ENCODE data around the gene ACAD11. TPM values are rescaled to one million over a fixed set of nuclear protein-coding genes. Genes with fewer than 3 reads are reported as not detected.

Gene ACAD11
- total RNA-seq, 1 experiment from 2014 or later = 12.6 TPM

GRCh38 chr3:132654721-132655120, 4.9 kb downstream of the ACAD11 start (continued):
- TF ChIP-seq POLR2AphosphoS5 (IDR thresholded peaks at IDR 0.05; ENCODE audit: low read depth, low read length) (no peak), ELF1 (IDR thresholded peaks at IDR 0.05; ENCODE audit: borderline replicate concordance, low read depth) (no peak)
- TF ChIP-seq, protein P1, sequence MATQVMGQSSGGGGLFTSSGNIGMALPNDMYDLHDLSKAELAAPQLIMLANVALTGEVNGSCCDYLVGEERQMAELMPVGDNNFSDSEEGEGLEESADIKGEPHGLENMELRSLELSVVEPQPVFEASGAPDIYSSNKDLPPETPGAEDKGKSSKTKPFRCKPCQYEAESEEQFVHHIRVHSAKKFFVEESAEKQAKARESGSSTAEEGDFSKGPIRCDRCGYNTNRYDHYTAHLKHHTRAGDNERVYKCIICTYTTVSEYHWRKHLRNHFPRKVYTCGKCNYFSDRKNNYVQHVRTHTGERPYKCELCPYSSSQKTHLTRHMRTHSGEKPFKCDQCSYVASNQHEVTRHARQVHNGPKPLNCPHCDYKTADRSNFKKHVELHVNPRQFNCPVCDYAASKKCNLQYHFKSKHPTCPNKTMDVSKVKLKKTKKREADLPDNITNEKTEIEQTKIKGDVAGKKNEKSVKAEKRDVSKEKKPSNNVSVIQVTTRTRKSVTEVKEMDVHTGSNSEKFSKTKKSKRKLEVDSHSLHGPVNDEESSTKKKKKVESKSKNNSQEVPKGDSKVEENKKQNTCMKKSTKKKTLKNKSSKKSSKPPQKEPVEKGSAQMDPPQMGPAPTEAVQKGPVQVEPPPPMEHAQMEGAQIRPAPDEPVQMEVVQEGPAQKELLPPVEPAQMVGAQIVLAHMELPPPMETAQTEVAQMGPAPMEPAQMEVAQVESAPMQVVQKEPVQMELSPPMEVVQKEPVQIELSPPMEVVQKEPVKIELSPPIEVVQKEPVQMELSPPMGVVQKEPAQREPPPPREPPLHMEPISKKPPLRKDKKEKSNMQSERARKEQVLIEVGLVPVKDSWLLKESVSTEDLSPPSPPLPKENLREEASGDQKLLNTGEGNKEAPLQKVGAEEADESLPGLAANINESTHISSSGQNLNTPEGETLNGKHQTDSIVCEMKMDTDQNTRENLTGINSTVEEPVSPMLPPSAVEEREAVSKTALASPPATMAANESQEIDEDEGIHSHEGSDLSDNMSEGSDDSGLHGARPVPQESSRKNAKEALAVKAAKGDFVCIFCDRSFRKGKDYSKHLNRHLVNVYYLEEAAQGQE (IDR thresholded peaks at IDR 0.05; ENCODE audit: low read depth) = no peak

DNA sequence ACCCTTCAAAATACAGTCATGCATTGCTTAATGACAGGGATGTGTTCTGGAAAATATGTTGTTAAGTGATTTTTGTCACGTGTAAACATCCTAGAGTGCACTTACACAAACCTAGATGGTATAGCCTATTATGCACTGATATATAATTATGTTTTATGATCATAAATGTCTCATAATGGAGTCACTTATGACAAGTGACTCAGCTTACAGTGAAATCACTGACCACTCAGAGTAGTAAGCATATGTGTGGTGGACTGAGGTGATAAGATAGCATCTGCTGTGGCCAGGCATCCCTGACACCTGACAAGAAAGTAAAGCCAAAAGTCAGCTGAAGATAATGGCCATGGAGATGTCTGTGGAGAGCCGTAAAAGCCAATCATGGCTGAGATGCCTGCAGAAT, 5.4 kb downstream of the ACAD11 start:
- ChIA-PET RAD21 (ENCODE audit: low non-redundant PET in 1 of 2, low total read pairs in 2 of 2, uncharacterized antibody in 2 of 2, unreplicated experiment in 2 of 2) (no interaction called here), CTCF (no interaction called here), POLR2A (no interaction called here)
- intact Hi-C loops (cut with micrococcal nuclease) = no loop called here
- H3K9me2 ChIP-seq (ENCODE audit: insufficient read depth) = no peaks in the 10 kb centered on the region
- no peak for TF ChIP-seq ZBTB33 (IDR thresholded peaks at IDR 0.05; ENCODE audit: extremely low read depth, insufficient replicate concordance, low read length)
- TF ChIP-seq CBX3 (IDR thresholded peaks at IDR 0.05; ENCODE audit: low read depth) = no peak
- TF ChIP-seq EZH2phosphoT487 (IDR thresholded peaks at IDR 0.05; ENCODE audit: borderline replicate concordance) = no peak
- TF ChIP-seq ZNF274 (IDR thresholded peaks at IDR 0.05; ENCODE audit: low read depth, low read length) = no peak
- no peak for TF ChIP-seq TCF7L2 (IDR thresholded peaks at IDR 0.05; ENCODE audit: borderline replicate concordance, extremely low read depth, insufficient read depth, insufficient read length)
- no peak for TF ChIP-seq JUND (IDR thresholded peaks at IDR 0.05)
- TF ChIP-seq EGR1 (IDR thresholded peaks at IDR 0.05; ENCODE audit: low read depth) = no peak
- TF ChIP-seq ATF3 (IDR thresholded peaks at IDR 0.05) = no peak
- no peak for TF ChIP-seq CTCF (IDR thresholded peaks at IDR 0.05 in 2 of 3, conservative IDR thresholded peaks at IDR 0.05 in 1 of 3; ENCODE audit: borderline replicate concordance in 1 of 3, insufficient read depth in 1 of 3, low read depth in 2 of 3, low read length in 2 of 3)
- no peak for TF ChIP-seq SIN3A (IDR thresholded peaks at IDR 0.05; ENCODE audit: low read depth)
- TF ChIP-seq MAX (IDR thresholded peaks at IDR 0.05) = no peak
- no peak for TF ChIP-seq CEBPB (IDR thresholded peaks at IDR 0.05; ENCODE audit: low read depth)
- no peak for TF ChIP-seq ZFX (IDR thresholded peaks at IDR 0.05)
- TF ChIP-seq FOSL1 (IDR thresholded peaks at IDR 0.05; ENCODE audit: low read depth) = no peak
- TF ChIP-seq SP1 (IDR thresholded peaks at IDR 0.05; ENCODE audit: low read depth) = no peak
- no peak overlapping the region for H3K4me2 ChIP-seq (ENCODE audit: low read length)
- H2AFZ ChIP-seq (ENCODE audit: low read depth, low read length, poor library complexity, severe bottlenecking) = no peak overlapping the region
- no peaks in the 10 kb centered on the region for H4K20me1 ChIP-seq (ENCODE audit: insufficient read depth)
- H3K4me1 ChIP-seq (ENCODE audit: control insufficient read depth in 1 of 2, insufficient read depth in 2 of 2, low read length in 2 of 2) = peaks cover 0 to 9% of the 10 kb centered on the region in 2 experiments; a peak in 2 of 4 replicates
- no peak overlapping the region for H3K4me3 ChIP-seq (replicated peaks in 1 of 2; ENCODE audit: low read depth in 1 of 2, low read length in 2 of 2)
- no peak overlapping the region for H3K27ac ChIP-seq (ENCODE audit: low read depth, low read length)
- no TSS peak for BruUV-seq (replicated peaks)
- DNase-seq (ENCODE audit: low read depth, low spot score) (no peak), ATAC-seq (no peak)
- H3K27me3 ChIP-seq (ENCODE audit: insufficient read depth, low read length) = no peaks in the 10 kb centered on the region
- H3K9me3 ChIP-seq (ENCODE audit: control insufficient read depth in 1 of 2, insufficient read depth in 1 of 2, low read depth in 1 of 2, low read length in 2 of 2) = no peaks in the 10 kb centered on the region
- H3K36me3 ChIP-seq (ENCODE audit: control insufficient read depth in 1 of 2, insufficient read depth in 2 of 2, low read length in 2 of 2) = no peaks in the 10 kb centered on the region
- peaks cover 13% of the 10 kb centered on the region; the same call in 1 of the 2 replicates for H3K79me2 ChIP-seq (ENCODE audit: insufficient read depth, low read length)
- H3K9ac ChIP-seq (ENCODE audit: low read length) = no peak overlapping the region

Data from HCT116 (cell line).